ENCODE data around the gene PGLYRP2.

The PGLYRP2 gene

GRCh38 chr19:15423130-15423529 is 56.2 kb downstream of the PGLYRP2 start:
- TF ChIP-seq CTCF (IDR thresholded peaks at IDR 0.05; ENCODE audit: insufficient read depth, low read depth, low read length, missing control alignments): no peak
- H3K4me3 ChIP-seq (ENCODE audit: low read length): no peak overlapping the region
- DNase-seq (ENCODE audit: low read depth): no peak

- DNase-seq (ENCODE audit: low read depth): no peak
- TF ChIP-seq CTCF (IDR thresholded peaks at IDR 0.05; ENCODE audit: insufficient read depth, low read depth, low read length, missing control alignments): no peak
- H3K4me3 ChIP-seq (ENCODE audit: low read length): no peak overlapping the region
These were observed 56.8 kb downstream of the PGLYRP2 start for GRCh38 chr19:15422296-15423075.

DNA sequence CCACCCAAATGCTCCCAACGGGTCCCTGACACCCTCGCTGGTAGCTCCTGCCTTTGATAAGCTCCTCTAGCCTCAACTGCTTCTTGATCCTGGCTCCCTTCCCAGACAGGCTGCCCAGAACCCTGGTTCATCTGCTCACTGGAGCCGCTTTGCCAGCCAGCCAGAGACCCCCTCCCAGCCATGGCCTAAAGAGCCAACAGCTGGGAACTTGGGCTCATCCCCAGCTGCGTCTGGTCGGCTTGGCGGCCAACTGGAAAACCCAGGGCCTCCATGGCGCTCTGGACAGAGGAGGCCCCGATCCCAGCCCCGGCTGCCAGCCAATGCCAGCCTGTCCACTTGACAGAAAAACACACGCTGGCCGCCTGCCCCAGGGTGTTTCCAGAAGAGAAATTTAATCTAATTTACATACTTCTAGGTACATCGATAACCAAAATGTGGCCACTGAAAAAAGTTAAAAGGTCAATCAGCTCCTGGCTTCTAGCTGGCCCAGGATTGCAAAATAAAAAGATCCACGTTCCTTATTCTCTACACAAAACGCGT is 57.5 kb downstream of the PGLYRP2 start:
- no peak overlapping the region for H3K4me3 ChIP-seq (ENCODE audit: low read length)
- DNase-seq (ENCODE audit: low read depth): no peak
- no peak for TF ChIP-seq CTCF (IDR thresholded peaks at IDR 0.05; ENCODE audit: insufficient read depth, low read depth, low read length, missing control alignments)

DNA sequence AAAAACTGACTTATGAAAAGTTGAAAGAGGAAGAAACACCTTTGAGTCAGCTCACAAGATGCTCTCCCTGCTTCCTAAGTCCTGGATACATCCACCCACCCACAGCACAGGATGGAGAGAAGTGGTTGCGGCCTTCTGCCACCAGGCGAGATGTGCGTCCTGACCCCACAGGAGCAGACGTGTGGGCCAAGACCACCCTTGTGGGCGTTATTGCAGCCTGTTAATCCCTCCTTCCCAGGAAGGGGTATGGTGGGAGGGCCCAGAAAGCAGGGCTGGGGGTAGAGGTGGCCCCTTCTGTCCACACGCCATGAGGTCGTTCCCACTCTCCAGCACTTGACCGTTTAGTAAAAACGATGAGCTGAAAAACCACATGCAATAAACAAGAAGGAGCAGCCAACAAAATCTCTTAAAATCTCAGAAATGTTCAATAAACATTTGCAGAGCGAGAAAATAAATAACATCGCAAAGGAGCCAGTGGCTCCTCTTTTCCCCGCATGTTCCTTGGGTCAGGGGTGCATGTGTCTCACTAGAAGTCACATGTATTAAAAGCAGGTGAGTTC is 58.1 kb downstream of the PGLYRP2 start:
- DNase-seq (ENCODE audit: low read depth): no peak
- no peak for TF ChIP-seq CTCF (IDR thresholded peaks at IDR 0.05; ENCODE audit: insufficient read depth, low read depth, low read length, missing control alignments)
- no peak overlapping the region for H3K4me3 ChIP-seq (ENCODE audit: low read length)

DNA sequence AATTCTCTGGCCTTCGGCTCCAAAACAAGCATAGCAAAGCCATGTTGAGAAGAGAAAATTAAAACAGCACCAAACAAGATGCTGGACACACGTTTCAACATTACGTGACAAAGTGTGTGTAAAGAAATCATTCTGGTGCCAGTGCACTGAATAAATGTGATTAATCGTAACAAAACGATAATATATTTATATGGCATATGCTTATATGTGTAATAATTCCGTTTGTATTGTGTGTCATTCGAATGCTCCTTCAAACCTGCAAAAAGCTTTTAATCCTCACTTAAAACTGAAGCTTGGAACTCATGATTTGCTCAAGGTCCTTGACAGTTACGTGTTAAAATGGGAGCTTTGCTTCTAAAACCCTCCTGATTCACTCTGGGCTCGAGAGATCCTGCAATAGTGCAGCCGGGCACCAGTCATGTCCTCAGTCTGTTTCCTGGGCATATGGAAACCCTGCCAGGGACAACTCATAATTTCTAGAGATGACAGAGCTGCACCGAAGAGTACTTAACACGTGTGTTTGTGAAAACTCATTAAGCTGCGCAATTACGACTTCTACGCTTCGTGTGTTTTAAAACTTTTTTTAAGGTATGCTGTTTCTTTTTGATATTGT is 59.8 kb downstream of the PGLYRP2 start:
- no peak for TF ChIP-seq CTCF (IDR thresholded peaks at IDR 0.05; ENCODE audit: insufficient read depth, low read depth, low read length, missing control alignments)
- DNase-seq (ENCODE audit: low read depth): no peak
- peak overlapping the region; percentile 94 for H3K4me3 ChIP-seq (ENCODE audit: low read length)

All from epithelial cell of esophagus (primary cell).